ENCODE measurements around the gene PLEKHA6.
"Not testable (repeated sequence)": the region's sequence is repeated elsewhere in the genome, so short reads cannot be mapped to it uniquely, and the experiment has no call there.

The PLEKHA6 gene

GRCh38 chr1:204241914-204242313, 117.8 kb downstream of the PLEKHA6 start:
- no peak for DNase-seq (ENCODE audit: low read depth in 3 of 3, low spot score in 1 of 3)

- DNase-seq (ENCODE audit: low read depth in 3 of 3, low spot score in 1 of 3), result no peak
Measured at GRCh38 chr1:204241050-204241449, 118.7 kb downstream of the PLEKHA6 start.

GRCh38 chr1:204240233-204240632, 119.5 kb downstream of the PLEKHA6 start:
- DNase-seq (ENCODE audit: low read depth in 3 of 3, low spot score in 1 of 3), result no peak

- DNase-seq (ENCODE audit: low read depth in 3 of 3, low spot score in 1 of 3), result not testable (repeated sequence)
Measured at GRCh38 chr1:204239401-204239800, 120.3 kb downstream of the PLEKHA6 start.

- not testable (repeated sequence) for DNase-seq (ENCODE audit: low read depth in 3 of 3, low spot score in 1 of 3)
Measured at GRCh38 chr1:204238520-204238919, 121.2 kb downstream of the PLEKHA6 start.

- DNase-seq (ENCODE audit: low read depth in 3 of 3, low spot score in 1 of 3), result not testable (repeated sequence)
Measured at GRCh38 chr1:204237515-204237914, 122.2 kb downstream of the PLEKHA6 start.

- DNase-seq (ENCODE audit: low read depth in 3 of 3, low spot score in 1 of 3), result no peak
Measured at GRCh38 chr1:204232526-204232925, 127.2 kb downstream of the PLEKHA6 start.

GRCh38 chr1:204230211-204230610, 129.5 kb downstream of the PLEKHA6 start:
- DNase-seq (ENCODE audit: low read depth in 3 of 3, low spot score in 1 of 3), result no peak

- DNase-seq (ENCODE audit: low read depth in 3 of 3, low spot score in 1 of 3), result no peak
Measured at GRCh38 chr1:204228896-204229295, 130.8 kb downstream of the PLEKHA6 start.

GRCh38 chr1:204227996-204228785, 131.5 kb downstream of the PLEKHA6 start:
- DNase-seq (ENCODE audit: low read depth in 3 of 3, low spot score in 1 of 3), result no peak

- DNase-seq (ENCODE audit: low read depth in 3 of 3, low spot score in 1 of 3), result no peak
Measured at GRCh38 chr1:204227351-204227750, 132.4 kb downstream of the PLEKHA6 start.

GRCh38 chr1:204225841-204226735, 133.6 kb downstream of the PLEKHA6 start:
- DNase-seq (ENCODE audit: low read depth in 3 of 3, low spot score in 1 of 3), result no peak

GRCh38 chr1:204224655-204225054, 135.1 kb downstream of the PLEKHA6 start:
- DNase-seq (ENCODE audit: low read depth in 3 of 3, low spot score in 1 of 3), result no peak

GRCh38 chr1:204223129-204223860, 136.4 kb downstream of the PLEKHA6 start:
- DNase-seq (ENCODE audit: low read depth in 3 of 3, low spot score in 1 of 3), result no peak

GRCh38 chr1:204222764-204223055, 137.0 kb downstream of the PLEKHA6 start:
- no peak for DNase-seq (ENCODE audit: low read depth in 3 of 3, low spot score in 1 of 3)

GRCh38 chr1:204222006-204222763, 137.5 kb downstream of the PLEKHA6 start:
- DNase-seq (ENCODE audit: low read depth in 3 of 3, low spot score in 1 of 3), result no peak

GRCh38 chr1:204221271-204221670, 138.5 kb downstream of the PLEKHA6 start:
- no peak for DNase-seq (ENCODE audit: low read depth in 3 of 3, low spot score in 1 of 3)

- no peak for DNase-seq (ENCODE audit: low read depth in 3 of 3, low spot score in 1 of 3)
Measured at GRCh38 chr1:204219971-204220616, 139.6 kb downstream of the PLEKHA6 start.

- no peak for DNase-seq (ENCODE audit: low read depth in 3 of 3, low spot score in 1 of 3)
Measured at GRCh38 chr1:204218552-204218951, 141.2 kb downstream of the PLEKHA6 start.

GRCh38 chr1:204217648-204218000, 142.1 kb downstream of the PLEKHA6 start:
- no peak for DNase-seq (ENCODE audit: low read depth in 3 of 3, low spot score in 1 of 3)

Measured in stimulated activated CD4-positive, alpha-beta T cell treated with anti-CD3 and anti-CD28 coated beads, TNF-alpha, amount 100 ng/mL, for 1 hour (primary cell).